ENCODE data around the gene LPCAT4. TPM values are rescaled to one million over a fixed set of nuclear protein-coding genes. Genes with fewer than 3 reads are reported as not detected.

LPCAT4 gene
- total RNA-seq, 1 experiment from 2014 or later = 9.6 TPM

GRCh38 chr15:34318277-34319079, 48.5 kb downstream of the LPCAT4 start:
- peak; percentile 69 for DNase-seq (ENCODE audit: low read depth)
- in situ Hi-C loops (cut with HindIII; ENCODE audit: low pct_unique_long_range_greater_than_20kb, low sequenced_read_pairs) = no loop called here

DNA sequence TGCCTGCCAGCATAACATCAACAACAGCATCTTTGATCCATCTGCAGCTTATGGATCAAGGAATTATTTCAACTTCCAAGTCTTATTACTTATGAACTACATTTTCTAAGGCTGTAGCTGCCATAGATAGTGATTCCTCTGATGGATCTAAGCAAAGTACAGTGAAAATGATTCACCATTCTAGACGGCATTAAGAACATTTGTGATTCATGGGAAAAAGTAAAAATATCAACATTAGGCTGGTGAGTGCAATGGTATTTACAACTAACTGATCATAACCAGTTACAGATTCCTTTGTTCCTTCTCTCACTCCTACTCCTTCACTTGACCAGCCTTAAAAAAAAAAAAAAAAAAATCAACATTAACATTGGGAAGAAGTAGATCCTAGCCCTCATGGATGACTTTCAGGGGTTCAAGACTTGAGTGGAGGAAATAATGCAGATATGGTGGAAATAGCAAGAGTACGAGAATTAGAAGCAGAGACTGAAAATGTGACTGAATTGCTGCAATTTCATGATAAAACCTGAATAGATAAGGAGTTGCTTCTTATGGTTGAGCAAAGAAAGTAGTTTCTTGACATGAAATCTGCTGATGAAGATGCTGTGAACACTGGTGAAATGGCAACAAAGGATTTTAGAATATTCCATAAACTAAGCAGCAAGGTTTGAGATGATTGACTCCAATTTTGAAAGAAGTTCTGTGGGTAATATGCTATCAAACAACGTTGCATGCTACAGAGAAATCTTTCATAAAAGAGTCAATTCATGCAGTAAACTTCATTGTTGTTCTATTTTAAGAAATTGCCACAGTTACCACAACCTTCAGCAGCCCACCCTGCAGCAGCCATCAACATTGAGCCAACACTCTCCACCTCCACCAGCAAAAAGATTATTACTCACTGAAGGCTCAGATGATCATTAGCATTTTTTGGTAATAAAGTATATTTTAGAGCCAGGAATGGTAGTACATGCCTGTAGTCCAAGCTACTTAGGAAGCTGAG, 52.2 kb downstream of the LPCAT4 start:
- no peak for DNase-seq (ENCODE audit: low read depth)
- in situ Hi-C loops (cut with HindIII; ENCODE audit: low pct_unique_long_range_greater_than_20kb, low sequenced_read_pairs) = no loop called here

GRCh38 chr15:34311563-34311962, 55.4 kb downstream of the LPCAT4 start:
- DNase-seq (ENCODE audit: low read depth) = no peak
- in situ Hi-C loops (cut with HindIII; ENCODE audit: low pct_unique_long_range_greater_than_20kb, low sequenced_read_pairs) = no loop called here

Other genes starting within 250 kb of the LPCAT4 start
- gene KATNBL1, start 157.1 kb downstream of the LPCAT4 start, total RNA-seq (2014; rRNA removed; shearing (Covaris generic); ENCODE audit: low replicate concordance) = 23.1 and 29.0 TPM in 2 replicates
- gene EMC4, start 142.2 kb downstream of the LPCAT4 start, total RNA-seq (2014; rRNA removed; shearing (Covaris generic); ENCODE audit: low replicate concordance) = 239 and 253 TPM in 2 replicates
- 0.29 and 0.71 TPM in 2 replicates for gene SLC12A6, start 29.4 kb downstream of the LPCAT4 start, total RNA-seq (2014; rRNA removed; shearing (Covaris generic); ENCODE audit: low replicate concordance)
- 154 and 204 TPM in 2 replicates for gene NOP10, start 24.1 kb downstream of the LPCAT4 start, total RNA-seq (2014; rRNA removed; shearing (Covaris generic); ENCODE audit: low replicate concordance)
- not detected in 2 replicates for gene NUTM1, start 23.9 kb downstream of the LPCAT4 start, total RNA-seq (2014; rRNA removed; shearing (Covaris generic); ENCODE audit: low replicate concordance)
- 4.8 and 5.8 TPM in 2 replicates for gene GOLGA8A, start 70.6 kb upstream of the LPCAT4 start, total RNA-seq (2014; rRNA removed; shearing (Covaris generic); ENCODE audit: low replicate concordance)
- gene GOLGA8B, start 216.5 kb upstream of the LPCAT4 start, total RNA-seq (2014; rRNA removed; shearing (Covaris generic); ENCODE audit: low replicate concordance) = 11.9 and 54.5 TPM in 2 replicates

Data from Caki2 (cell line).